NCI-H510A treated with DMSO at 0.1 percent for 48 hours (cell line): ENCODE results near the gene RGP1.

Experiments used
- DNase-seq: peaks from one replicate; lab custom pipeline; 2025; lab: John Stamatoyannopoulos, UW

The RGP1 gene

DNA sequence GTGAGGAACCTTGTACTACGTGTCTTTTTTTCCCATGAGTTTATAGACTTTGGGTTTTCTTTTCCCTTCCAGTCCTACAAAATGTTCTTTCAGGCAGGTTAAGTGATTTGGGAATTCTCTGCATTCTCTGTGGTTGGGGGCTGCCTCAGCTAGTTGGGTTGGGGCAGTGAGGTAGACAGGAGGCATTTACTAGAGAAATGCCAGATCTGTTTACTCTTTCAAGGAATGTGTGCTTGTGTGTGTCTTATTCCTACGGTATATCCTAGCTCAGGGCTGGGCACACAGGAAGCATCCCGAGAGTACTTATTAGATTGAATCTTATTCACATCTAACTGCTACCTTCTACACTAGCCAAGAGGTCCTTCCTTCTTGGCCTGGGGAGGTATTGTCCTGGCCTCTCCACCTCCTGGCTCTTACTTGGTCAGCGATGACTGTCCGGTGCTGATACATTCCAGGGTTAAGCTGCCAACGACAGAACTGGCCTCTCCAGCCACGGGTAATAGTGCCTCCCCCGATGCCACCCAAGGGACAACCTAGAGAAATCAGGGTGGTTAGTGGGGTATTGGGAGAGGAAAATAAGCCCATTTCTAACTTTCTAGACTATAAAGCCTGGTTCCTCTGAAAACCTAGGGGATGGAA lies 5.1 kb upstream of the RGP1 start:
- DNase-seq, result no peak

DNA sequence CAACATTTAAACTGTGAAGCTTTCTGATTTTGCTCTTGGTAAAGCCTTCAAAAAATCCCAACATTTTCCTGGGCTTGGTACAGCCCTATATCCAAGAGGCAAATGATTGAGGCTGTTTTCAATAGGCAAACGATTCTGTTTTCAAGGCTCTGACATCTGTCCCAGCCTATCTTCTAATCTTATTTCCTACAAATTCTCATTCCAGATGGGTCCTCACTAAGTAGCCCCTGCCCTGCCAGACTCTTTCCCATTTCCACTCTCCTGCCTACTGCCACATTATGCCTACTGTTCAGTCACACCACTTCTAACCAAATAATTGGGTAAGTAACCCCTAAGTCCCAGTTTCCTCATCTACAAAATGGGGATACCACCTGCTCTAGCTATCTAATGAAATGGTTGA lies 3.5 kb upstream of the RGP1 start:
- no peak for DNase-seq

DNA sequence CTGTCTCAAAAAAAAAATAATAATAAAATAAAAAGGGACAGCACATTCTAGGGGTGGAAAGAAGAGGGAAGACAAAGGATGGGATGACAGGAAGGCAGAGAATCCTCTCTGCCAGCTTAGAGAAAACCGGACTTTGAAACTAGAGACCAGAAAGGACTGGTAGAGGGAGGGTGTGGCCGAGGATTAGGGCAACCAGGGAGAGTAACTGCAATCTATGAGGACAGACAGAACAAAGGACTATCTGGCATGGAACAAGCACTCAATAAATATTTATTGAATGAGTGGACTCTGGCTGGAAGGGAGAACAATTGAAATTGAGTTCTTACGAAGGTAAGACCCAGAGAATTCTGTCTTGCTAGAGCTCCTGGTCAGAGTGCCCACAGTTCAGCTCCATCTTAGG lies 2.5 kb upstream of the RGP1 start:
- DNase-seq, result no peak

DNA sequence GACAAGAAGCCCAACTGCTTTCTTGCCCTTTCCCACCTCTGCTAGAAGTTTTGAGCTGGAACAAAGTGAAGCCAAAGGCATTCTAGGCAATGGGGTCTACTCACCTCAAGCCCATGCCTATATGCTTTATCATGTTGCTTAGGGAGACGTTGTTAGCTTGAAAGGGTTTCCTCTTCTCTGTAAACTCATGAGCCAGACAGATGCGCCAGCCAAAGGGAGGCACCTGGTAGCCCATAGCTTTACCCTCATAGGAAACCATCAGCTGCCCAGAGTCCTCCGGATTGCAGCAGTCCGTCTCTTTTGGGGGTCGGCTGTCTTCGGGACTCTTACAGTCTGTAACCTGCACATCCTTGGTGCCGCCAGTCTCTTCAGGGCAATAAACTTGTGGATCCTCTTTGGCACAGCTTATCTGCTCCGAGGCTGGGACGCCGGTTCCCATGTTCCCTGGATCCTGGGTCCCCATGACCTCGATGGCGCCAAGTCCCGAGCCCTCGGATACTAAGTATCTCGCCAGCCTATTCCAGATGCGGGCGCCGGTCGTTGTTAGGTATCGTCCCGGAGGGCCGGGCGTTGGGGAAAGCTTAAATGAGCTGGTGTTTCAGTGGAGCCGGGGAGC lies 737 bp upstream of the RGP1 start:
- DNase-seq, result no peak

DNA sequence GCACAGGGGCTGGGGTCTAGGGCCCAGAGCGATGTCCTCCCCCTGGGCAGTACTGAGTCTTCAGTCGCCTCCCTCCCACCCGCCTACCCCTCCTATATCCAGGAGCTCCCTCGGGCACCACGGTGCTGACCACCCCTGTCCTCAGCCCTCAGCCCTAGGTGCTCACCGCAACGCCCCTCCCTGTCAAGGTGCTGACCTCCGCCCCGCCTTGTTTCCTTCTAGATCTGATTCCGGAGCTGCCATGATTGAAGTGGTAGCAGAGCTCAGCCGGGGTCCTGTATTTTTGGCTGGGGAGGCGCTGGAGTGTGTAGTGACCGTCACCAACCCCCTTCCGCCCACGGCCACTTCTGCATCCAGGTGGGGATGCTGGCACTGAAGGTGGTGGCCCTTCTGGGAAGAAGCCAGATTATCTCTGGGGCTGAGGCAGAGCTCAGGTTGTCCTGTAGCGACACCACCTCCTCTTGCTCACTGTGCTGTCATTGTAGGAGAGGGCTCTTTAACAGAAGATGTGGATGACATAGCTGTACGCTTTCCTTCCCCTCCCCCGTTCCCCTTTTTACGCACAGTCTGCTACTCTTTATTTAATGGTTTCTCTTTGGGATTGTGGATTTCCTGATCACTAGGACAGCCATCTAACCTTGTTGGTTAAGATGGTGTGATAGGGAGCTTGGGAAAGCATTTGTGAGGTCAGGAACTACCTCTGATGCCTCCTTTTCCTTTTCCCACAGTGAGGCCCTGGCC lies 598 bp downstream of the RGP1 start:
- DNase-seq, result peak; percentile 21

DNA sequence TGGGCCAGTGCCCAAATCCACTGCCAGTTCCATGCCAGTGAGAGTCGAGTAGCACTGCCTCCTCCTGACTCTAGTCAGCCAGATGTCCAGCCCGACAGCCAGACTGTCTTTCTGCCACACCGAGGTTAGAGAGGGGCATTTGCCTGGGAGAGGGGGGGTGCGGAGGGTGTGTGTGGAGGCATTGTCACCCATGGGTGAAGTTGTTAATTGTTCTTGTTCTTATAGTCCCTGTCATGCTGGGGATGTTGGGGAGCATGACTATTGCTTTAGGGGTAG lies 1.1 kb downstream of the RGP1 start:
- no peak for DNase-seq

DNA sequence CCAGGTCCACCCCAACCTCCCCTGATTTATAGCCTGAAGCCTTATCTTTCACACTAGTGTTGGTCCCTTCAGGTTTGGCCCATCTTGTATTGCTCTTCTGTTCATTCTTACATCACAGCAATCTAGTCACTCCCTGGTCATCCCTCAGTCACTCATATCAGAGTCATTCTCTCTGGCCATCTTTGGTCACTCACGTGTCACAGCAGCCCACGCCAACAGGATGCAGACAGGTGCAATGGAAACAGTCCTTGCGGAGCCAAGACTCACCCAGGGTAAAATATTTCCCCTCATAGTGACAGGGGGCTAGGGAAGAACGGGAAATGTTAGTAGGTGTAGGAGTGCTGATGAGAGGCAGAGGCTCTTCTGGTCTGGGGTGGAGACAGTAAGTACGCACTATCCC lies 4.4 kb downstream of the RGP1 start:
- no peak for DNase-seq

DNA sequence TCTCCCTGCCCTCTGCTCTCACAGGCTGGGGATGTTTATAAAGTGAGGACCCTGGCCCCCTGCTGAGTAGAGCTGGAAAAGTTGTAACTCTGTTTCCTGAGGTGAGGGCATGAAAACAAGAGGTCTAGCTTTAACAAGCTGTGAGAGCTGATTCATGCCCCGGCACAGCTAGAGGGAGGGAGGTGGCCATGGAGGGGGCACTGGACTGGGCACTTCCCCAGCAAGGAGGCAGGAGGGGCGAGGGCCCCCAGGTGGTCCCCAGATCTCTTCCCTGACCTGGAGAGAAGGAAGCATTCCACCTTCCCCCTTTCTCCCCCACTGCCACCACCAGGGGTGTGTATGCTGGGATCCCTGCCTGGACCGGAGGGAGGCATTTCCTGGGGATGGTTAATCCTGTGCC lies 5.2 kb downstream of the RGP1 start, which contains the start of gene MSMP:
Gene MSMP, minus strand, starts transcription at position 13 of the 400 bp plus-strand sequence. CDS start 147 bp downstream, outside the sequence.
- DNase-seq, result no peak

DNA sequence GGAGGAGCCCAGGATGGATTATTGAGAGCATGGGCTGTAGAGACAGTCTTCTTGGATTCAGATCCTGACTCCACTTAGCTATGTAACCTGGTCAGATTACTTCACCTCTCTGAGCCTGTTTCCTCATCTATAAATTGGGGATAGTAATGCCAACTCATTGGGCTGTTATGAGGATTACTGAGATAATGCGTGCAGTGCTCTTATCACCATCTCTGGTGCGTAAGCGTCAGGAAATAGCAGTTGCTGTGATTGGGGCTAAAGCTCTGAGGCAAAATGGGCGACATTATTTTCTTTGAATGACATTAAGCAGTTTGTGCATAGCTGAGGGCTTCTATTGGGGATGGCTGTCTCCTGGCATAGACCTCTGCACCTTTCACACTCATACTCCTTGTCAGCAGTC lies 6.0 kb downstream of the RGP1 start:
- no peak for DNase-seq

DNA sequence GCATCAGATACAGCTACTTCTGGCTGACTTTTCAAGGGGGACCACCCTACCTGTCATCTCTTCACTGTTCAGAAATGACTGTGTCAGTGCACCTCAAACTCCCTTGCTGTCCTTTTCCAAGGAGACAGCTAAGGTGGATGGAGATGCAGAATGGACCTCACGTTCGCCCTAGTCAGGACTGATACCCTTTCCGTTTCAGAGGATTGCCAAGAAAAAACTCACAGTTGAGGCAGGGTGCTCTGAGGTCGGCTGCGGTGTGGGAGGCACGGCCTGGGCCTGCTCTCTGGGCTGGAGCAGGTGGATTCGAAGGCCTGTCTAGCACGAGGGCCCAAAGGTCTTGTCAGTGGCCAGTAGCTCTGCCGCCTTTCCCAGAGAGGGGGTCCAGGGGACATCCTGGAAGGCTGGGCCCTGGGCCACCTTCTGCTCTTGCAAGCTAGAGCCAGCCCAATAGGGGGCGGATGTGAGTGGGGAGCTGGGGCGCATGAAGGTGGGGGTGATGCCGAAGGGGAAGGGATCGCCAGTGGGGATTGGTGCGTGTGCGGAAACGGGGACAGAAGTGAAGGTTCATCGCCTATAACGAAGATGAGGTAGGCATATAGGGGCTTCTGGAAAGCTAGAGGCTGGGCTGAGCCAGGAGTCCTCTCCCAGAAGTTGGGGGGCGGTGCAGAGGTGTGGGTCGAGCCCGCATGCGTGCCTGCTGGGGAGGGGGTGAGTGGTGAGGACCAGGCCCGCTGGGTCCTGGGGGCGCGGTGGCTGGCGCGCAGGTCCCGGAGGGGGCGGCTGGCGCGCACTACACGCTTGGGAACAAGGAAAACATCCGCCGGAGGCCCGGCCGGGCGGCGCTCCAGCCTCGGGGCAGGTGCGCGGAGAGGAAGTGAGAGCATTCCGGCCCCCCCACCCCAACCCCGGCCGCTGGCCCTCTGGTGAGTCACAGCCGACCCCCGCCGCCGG lies 7.5 kb downstream of the RGP1 start:
- peak; percentile 42 for DNase-seq

DNA sequence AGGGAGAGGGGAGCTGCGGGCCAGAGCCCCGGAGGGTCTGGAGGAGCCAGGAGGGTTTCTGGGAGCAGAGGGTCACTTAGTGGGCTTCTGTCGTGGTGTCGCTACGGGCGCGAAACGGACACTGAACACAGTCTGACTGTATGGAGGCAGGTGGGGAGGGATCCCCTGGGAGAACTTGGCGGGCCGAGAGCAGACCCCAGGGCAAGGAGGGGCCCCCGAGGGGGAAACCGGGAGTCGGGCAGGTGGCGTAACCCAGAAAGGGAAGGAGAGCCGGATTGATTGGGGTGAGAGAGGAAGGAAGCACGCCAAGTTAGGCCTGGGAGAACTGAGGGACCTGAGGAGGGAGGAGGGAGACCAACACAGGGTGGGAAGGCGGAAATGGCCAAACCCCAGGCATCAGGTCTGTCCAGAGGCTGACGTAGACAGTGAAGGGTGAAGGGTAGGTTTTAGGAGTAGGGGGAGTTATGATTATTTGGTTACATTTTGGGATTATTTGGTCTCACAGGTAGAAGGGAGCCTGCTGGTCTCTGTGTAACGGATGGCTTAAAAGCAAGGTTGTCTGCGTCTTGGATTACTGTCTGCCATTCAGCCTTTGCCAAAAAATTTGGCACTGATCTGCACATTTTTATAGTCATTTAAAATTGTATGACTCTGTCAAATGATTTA lies 8.3 kb downstream of the RGP1 start:
- DNase-seq, result peak; percentile 31

DNA sequence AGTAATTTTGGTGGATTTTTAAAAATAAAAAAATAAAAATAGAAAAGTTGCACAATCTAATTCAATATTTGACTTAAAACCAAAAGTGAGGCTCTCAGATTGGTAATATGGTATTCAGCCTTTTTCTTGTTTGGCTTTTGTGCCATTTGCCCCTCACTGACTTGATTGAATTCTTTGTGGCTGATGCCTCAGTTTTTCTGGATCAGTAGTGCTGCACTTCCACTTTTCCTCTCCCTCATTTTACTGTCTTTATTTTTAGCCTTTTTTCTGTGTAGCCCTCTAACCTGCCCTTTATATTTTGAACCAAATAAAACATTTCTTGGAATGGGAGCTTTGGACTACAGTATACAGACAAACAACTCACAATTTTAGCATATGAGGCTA lies 8.8 kb downstream of the RGP1 start:
- DNase-seq, result no peak

DNA sequence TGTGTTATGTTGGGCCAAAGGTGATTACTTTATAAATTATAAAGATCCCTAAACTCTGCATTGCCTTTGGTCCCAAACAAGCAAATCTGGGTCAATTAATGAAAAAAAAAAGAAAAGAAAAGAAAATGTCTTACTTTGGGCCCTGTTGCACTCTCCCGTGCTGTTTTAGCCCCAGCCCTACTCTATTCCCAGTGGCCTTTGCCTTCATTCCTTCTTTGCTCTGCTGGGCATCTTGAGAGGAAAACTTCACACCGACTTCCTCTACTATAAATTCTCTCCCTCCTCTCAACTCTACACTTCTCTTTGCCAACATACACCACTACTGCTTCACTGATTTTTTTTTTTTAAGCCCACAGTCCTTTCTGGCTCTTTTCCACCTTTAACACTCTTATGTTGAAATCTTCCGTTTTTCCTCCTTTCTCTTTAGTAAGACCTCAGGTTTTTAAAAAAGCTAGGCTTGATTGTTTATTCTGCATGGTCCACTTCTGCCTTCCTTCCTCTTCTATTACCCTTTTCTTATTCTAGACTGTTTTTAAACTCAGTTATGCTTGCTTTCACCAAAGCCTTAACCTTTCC lies 9.5 kb downstream of the RGP1 start:
- DNase-seq, result no peak

DNA sequence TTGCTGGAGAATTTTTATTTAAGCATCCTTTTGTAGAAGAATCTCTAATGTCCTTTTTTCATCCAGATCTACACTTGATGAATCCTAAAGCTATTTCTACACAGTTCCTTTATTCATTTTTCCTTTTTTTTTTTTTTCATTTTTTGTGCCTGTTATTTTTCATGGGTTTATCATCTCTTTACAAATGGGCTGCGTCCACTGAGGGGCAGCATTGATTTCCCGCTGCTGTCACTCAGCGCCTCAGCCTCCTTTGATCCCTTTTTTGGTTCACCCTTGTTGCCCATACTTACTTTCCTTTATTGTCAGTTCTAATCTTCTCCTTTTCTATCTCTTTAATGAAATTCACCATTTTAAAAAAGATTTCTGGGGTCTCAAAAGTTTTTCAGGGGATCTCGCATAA lies 10.7 kb downstream of the RGP1 start:
- no peak for DNase-seq

DNA sequence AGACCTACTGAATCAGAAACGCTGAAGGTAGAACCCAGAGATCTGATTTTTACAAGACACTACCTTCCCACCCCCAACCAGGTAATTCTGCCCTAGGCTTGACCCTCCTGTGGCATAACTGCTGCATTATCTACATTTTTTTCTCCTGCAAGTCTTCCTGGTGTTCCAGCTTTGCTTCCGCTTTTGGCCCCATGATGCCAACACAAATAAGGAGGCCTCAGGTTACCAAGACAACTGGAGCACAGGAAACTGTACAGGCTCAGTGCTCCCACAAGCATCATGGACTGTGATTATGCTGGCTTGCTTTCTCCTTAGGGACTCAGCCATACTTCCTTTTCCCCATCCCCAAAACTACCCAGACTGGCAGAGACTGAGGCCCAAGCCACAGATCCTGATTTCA lies 11.6 kb downstream of the RGP1 start:
- no peak for DNase-seq

DNA sequence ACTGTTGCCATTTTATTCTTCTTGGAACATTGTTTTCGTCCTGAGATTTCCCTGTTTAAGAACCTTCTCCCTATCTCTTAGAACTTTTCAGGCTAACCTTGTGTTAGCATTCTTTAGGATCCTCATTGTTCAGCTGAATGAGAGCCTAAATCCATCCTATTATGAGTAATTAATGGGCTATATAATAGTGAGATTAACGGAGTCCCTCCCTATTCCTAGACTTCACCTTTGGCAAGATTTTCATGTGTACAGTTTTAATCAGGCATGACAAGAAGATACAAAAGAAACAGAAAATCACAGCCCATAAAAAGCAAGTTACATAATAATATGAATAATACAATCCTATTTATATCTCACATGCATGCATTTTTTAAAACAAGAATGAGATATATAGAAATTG lies 14.1 kb downstream of the RGP1 start:
- DNase-seq, result no peak

DNA sequence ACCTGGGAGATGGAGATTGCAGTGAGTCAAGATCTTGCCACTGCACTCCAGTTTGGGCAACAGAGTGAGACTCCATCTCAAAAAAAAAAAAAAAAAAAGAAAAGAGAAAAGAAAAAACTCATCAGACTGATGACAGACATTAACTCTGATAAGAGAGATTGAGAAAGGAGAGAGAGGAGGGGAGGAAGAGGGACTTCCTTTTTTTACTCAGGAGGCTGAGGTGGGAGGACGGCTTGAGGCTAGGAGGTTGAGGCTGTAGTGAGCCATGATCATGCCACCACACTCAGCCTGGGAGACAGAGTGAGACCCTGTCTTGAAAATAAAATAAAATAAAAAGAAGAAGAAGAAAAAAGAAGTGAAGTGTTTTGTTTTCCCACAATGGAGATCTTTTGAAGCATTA lies 14.7 kb downstream of the RGP1 start:
- no peak for DNase-seq

DNA sequence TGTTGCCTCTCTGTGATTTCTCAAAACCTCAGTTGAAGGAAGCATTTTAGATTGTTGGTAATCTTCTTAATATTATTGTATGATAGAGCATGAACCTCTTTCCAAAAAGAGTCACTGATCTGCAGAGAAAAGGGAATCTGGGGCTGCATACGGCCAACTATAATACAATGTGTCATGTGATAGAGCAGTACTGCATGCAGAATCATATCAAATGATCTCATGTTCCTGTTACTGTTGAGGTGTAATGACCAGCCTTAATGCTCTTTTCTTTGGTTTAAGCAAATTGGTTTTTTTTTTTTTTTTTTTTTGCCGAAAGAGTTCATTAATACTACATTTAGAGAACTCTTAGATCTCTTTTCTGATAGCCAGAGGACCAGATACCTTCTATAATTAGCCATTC lies 17.9 kb downstream of the RGP1 start:
- no peak for DNase-seq

DNA sequence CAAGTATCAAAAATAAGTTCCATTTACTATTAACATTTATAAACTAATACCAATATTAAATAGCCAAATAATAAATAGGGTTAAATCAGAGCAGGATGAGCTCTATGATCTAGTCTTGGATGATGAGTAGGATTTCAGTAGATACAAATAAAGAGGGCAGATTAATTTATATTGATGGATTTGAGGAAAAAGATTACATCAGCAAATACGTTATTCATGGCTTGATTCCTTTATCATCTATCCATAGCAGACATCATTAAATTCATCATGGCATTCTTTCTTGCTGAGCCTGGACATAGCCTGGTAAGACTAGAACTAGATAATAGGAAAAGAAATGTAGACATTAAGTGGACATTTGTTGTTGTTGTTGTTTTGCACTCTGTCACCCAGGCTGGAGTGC lies 18.4 kb downstream of the RGP1 start:
- DNase-seq, result no peak

DNA sequence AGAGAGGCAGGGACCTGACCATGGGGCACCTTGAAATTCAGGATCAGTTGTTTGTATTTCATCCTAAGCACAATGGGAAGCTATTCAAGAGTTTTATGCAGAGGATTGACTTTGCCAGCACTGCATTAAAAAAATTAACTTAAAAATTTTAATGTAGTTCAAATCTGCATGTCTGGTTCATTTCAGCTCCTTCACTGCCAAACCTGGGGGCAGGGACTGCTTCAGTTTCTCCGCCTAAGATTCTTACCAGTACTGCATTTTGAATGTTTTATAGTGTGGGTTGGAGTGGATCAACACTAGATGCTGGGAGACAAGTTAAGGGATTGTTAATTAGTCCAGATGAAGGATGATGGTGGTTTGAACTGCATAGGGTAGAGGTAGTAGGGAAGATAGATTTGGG lies 20.7 kb downstream of the RGP1 start:
- DNase-seq, result no peak

DNA sequence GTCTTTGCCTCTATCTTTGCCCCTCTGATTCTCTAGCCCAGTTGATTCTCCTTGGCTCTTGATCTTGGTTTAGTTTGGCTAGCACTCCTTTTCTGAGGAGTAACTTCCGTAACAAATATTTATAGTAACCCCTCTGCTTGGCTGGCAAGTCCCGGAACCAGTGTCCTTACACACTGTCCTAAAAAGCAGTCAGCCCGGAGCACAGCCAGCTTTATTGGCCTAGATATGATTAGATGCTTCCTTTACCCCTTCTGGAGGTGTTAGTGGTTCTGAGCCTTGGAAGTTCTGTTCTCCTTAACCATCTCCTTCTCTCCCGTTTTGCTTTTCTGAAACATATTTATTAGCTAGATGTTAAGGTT lies 22.0 kb downstream of the RGP1 start:
- DNase-seq, result no peak

DNA sequence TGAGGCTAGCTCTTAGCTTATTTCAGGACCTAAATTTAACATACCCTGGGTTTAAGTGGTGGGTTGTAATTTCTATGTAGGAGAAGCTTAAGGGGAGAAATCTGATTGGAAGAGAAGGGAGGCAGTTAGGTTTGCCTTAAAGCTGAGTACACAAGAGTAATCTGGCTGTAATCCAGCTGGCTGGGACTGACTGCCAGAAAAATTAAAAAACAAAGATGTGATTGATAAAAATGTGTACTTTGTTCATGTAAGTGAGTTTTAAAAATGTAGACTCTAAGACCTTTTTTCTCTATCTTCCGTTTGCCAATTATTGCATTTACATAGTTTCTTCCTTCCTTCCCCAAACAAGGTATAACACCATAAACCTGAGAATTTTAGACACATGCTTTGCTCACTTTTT lies 22.4 kb downstream of the RGP1 start:
- peak; percentile 20 for DNase-seq
